BLaER1 (cell line): ENCODE measurements around the gene ZNF778.
"Not testable (repeated sequence)": the region's sequence is repeated elsewhere in the genome, so short reads cannot be mapped to it uniquely, and the experiment has no call there.

Experiments used
- H3K27ac ChIP-seq: shearing (Covaris generic); formaldehyde crosslinking; 2 replicates; pipeline ENCODE4 v1.8.1; 2022
- H3K27me3 ChIP-seq: shearing (Covaris generic); formaldehyde crosslinking; 2 replicates; pipeline ENCODE4 v1.8.1; 2022
- H3K36me3 ChIP-seq: shearing (Covaris generic); formaldehyde crosslinking; 2 replicates; pipeline ENCODE4 v1.8.1; 2022
- H3K4me1 ChIP-seq: shearing (Covaris generic); formaldehyde crosslinking; 2 replicates; pipeline ENCODE4 v1.8.1; 2022
- H3K4me2 ChIP-seq: shearing (Covaris generic); formaldehyde crosslinking; 2 replicates; pipeline ENCODE4 v1.8.1; 2022
- H3K4me3 ChIP-seq: shearing (Covaris generic); formaldehyde crosslinking; 2 replicates; pipeline ENCODE4 v1.8.1; 2022
- H3K9ac ChIP-seq: shearing (Covaris generic); formaldehyde crosslinking; 2 replicates; pipeline ENCODE4 v1.8.1; 2022
- H3K9me3 ChIP-seq: shearing (Covaris generic); formaldehyde crosslinking; 2 replicates; pipeline ENCODE4 v1.8.1; 2022
- H4K20me1 ChIP-seq: shearing (Covaris generic); formaldehyde crosslinking; 2 replicates; pipeline ENCODE4 v1.8.1; 2022
- Cebpa-rat ChIP-seq: shearing (Covaris generic); IDR thresholded peaks from 2 replicates; pipeline ENCODE4 v1.8.1; 2022

Gene ZNF778

GRCh38 chr16:89233678-89234490 lies 16.4 kb downstream of the ZNF778 start:
- Histone ChIP-seq H4K20me1 (no peaks in the 10 kb centered on the region), H3K4me2 (no peak overlapping the region), H3K27me3 (no peaks in the 10 kb centered on the region), H3K27ac (no peak overlapping the region), H3K4me1 (no peaks in the 10 kb centered on the region), H3K4me3 (no peak overlapping the region), H3K9ac (no peak overlapping the region), H3K9me3 (peaks cover 28% of the 10 kb centered on the region), H3K36me3 (peaks cover 71% of the 10 kb centered on the region)
- no peak for TF ChIP-seq Cebpa-rat

DNA sequence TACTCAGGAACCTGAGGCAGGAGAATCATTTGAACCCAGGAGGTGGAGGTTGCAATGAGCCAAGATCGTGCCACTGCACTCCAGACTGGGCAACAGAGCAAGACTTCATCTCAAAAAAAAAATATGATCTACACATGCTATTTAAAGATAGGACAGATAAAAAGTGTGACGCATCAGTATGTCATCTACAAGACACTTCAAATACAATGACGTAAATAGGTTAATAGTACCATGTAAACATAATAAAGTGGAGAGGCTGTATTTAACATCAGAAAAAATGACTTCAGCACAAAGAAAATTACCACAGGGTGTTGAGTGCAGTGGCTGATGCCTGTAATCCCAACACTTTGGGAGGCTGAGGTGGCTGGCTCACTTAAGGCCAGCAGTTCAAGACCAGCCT lies 20.2 kb downstream of the ZNF778 start:
- H3K9me3 ChIP-seq: 0 out of 2 replicates have a peak, but pooled peaks cover 2% of the 10 kb centered on the region
- H3K36me3 ChIP-seq: peaks cover 33% of the 10 kb centered on the region
- peaks cover 24% of the 10 kb centered on the region for H3K4me1 ChIP-seq
- no peak overlapping the region for H3K9ac ChIP-seq
- no peaks in the 10 kb centered on the region for H3K27me3 ChIP-seq
- H4K20me1 ChIP-seq: no peaks in the 10 kb centered on the region
- TF ChIP-seq Cebpa-rat: no peak
- H3K4me3 ChIP-seq: no peak overlapping the region
- no peak overlapping the region for H3K27ac ChIP-seq
- no peak overlapping the region for H3K4me2 ChIP-seq

DNA sequence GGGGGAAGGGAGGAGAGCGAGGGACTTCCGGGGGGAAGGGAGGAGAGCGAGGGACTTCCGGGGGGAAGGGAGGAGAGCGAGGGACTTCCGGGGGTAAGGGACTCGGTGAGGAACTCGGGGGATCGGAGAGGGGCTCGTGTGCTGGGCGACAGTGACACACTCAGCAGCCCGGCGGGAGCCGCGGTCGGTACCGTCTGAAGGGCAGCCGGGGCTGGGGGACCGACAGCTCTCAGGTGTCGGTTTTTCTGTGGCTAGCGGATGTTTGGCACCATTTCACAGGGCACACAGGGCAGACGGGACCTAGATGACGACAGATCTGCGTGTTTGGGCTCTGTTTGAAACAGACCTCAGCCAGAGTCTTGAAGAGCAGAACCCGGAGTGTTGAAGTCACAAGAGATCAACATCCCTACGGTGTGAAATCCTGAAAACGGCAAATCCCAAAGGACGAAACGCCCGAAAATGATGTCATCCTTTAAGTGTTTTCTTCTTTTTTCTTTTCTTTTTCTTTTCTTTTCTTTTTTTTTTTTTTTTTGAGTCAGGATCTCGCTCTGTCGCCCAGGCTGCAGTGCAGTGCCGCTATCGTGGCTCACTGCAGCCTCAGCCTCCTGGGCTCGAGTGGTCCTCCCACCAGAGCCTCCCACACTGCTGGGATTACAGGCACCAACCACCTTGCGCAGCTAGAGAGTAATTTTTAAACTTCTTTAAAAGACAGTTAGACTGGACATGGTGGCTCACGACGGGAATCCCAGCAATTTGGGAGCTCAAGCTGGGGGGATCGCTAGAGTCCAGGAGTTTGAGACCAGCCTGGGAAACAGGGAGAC lies 23.9 kb downstream of the ZNF778 start:
- no peaks in the 10 kb centered on the region for H4K20me1 ChIP-seq
- peak overlapping the region; percentile 89 for H3K9ac ChIP-seq
- H3K9me3 ChIP-seq: no peaks in the 10 kb centered on the region
- peak overlapping the region; percentile 85 for H3K4me2 ChIP-seq
- no peak for TF ChIP-seq Cebpa-rat
- H3K27me3 ChIP-seq: no peaks in the 10 kb centered on the region
- peak overlapping the region; percentile 71 for H3K4me3 ChIP-seq
- peaks cover 37% of the 10 kb centered on the region for H3K4me1 ChIP-seq
- H3K27ac ChIP-seq: peak overlapping the region; percentile 95
- H3K36me3 ChIP-seq: no peaks in the 10 kb centered on the region

GRCh38 chr16:89242795-89243200 lies 25.3 kb downstream of the ZNF778 start:
- no peak overlapping the region for H3K4me3 ChIP-seq
- H3K9me3 ChIP-seq: no peaks in the 10 kb centered on the region
- no peaks in the 10 kb centered on the region for H4K20me1 ChIP-seq
- peaks cover 43% of the 10 kb centered on the region for H3K4me1 ChIP-seq
- no peak for TF ChIP-seq Cebpa-rat
- H3K27me3 ChIP-seq: no peaks in the 10 kb centered on the region
- no peak overlapping the region for H3K9ac ChIP-seq
- H3K36me3 ChIP-seq: no peaks in the 10 kb centered on the region
- H3K4me2 ChIP-seq: peak overlapping the region; percentile 52
- peak overlapping the region; percentile 52; the same call in 1 of the 2 replicates for H3K27ac ChIP-seq

- Histone ChIP-seq H3K9ac (no peak overlapping the region), H3K4me2 (peak overlapping the region; percentile 52; the same call in 1 of the 2 replicates), H4K20me1 (no peaks in the 10 kb centered on the region), H3K9me3 (peaks cover 7% of the 10 kb centered on the region), H3K36me3 (no peaks in the 10 kb centered on the region), H3K27ac (peak overlapping the region; percentile 52), H3K27me3 (no peaks in the 10 kb centered on the region), H3K4me1 (peaks cover 43% of the 10 kb centered on the region), H3K4me3 (no peak overlapping the region)
- no peak for TF ChIP-seq Cebpa-rat
Observed at GRCh38 chr16:89243664-89244063, 26.2 kb downstream of the ZNF778 start.

- peaks cover 13% of the 10 kb centered on the region for H3K9me3 ChIP-seq
- H3K36me3 ChIP-seq, H3K27ac ChIP-seq, H3K27me3 ChIP-seq, H3K4me2 ChIP-seq, H3K9ac ChIP-seq, H4K20me1 ChIP-seq, H3K4me3 ChIP-seq: not testable (repeated sequence)
- H3K4me1 ChIP-seq: peaks cover 43% of the 10 kb centered on the region
Observed at GRCh38 chr16:89244264-89244663, 26.8 kb downstream of the ZNF778 start.

DNA sequence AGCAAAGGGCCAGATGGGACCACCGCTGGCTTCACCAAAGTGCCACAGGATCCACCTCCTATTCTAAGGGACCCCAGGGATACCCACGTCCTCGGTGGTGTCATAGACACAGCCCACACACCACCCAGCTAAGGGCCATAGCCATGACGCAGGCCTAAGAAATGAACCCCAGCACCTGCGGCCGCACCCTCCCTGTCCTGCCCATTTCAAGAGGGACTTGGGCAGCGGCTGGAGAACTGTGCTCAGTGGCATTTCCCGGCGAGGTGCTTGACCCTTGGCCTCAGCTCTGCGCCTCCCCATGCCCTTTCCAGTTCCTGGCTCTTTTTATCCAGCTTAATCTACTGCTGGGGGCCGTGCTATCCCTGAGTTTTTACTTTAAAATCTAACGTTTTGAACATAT lies 27.3 kb downstream of the ZNF778 start:
- no peak overlapping the region for H3K9ac ChIP-seq
- no peak for TF ChIP-seq Cebpa-rat
- H3K9me3 ChIP-seq: peaks cover 18% of the 10 kb centered on the region
- no peaks in the 10 kb centered on the region for H3K36me3 ChIP-seq
- H3K4me3 ChIP-seq: no peak overlapping the region
- no peaks in the 10 kb centered on the region for H4K20me1 ChIP-seq
- H3K4me1 ChIP-seq: peaks cover 41% of the 10 kb centered on the region
- H3K27ac ChIP-seq: no peak overlapping the region
- H3K27me3 ChIP-seq: no peaks in the 10 kb centered on the region
- H3K4me2 ChIP-seq: no peak overlapping the region

DNA sequence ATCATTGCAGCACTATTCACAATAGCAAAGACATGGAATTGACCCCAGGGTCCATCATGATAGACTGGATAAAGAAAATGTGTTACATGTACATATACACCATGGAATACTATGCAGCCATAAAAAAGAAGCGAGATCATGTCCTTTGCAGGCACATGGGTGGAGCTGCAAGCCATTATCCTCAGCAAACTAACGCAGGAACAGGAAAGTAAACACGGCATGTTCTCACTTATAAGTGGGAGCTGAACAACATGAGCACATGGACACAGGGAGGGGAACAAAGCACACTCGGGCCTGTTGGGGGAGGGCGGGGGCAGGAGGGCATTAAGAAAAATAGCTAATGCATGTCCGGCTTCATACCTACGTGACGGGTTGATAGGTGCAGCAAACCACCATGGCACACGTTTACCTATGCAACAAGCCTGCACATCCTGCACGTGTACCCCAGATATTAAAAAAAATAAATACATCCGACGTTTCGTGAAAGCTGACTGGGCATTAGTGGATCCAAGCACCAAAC lies 28.9 kb downstream of the ZNF778 start:
- peak overlapping the region; percentile 67 for H3K4me3 ChIP-seq
- H3K27me3 ChIP-seq: no peaks in the 10 kb centered on the region
- H3K36me3 ChIP-seq: no peaks in the 10 kb centered on the region
- H3K4me2 ChIP-seq: peak overlapping the region; percentile 83
- H3K27ac ChIP-seq: 0 out of 2 replicates have a peak overlapping the region, but pooled peaks have one; percentile 53
- no peaks in the 10 kb centered on the region for H4K20me1 ChIP-seq
- peak overlapping the region; percentile 65 for H3K9ac ChIP-seq
- TF ChIP-seq Cebpa-rat: no peak
- H3K4me1 ChIP-seq: peaks cover 32% of the 10 kb centered on the region
- H3K9me3 ChIP-seq: peaks cover 30% of the 10 kb centered on the region

DNA sequence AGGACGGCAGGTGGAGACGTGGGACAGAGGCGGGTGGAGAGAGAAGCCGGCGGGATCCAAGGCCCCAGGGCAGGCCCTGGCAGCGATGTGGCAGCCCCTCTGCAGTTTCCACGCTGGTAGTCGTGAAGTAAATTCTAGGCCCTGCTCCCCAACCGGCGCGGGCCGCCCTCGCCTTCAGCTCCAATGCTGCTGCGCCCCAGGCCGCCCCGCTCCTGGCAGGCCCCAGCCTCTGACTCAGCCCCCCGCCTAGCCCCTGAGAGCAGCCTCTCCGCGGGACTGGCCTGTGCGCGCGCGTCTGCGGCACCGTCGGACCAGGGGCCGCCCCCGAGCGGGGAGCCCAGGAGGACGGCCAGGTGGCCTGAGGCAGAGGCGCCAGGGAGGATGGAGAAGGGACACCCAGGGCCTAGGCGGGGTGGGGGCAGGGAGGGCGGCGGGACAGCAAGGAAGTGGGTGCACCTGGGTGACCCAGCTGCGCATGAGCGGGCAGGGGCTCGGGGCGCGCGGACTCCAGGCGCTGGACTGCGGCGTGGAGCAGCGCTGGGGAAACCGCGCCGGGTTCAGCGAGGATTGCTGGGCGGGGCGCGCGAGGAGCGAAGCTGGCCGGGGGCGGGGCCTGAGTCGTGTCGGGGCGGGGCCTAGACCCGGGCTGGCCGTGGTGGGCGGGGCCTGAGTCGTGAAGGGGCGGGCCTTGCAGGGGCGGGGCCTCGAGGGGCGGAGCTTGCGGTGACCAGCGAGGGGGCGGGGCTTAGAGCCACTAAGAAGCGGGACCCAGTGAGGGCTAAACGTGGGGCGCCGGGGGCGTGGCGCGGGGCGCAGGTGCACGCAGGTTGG lies 29.6 kb downstream of the ZNF778 start:
- peak overlapping the region; percentile 67 for H3K4me3 ChIP-seq
- H3K27me3 ChIP-seq: no peaks in the 10 kb centered on the region
- peak overlapping the region; percentile 83 for H3K4me2 ChIP-seq
- H3K36me3 ChIP-seq: no peaks in the 10 kb centered on the region
- peaks cover 30% of the 10 kb centered on the region for H3K9me3 ChIP-seq
- no peaks in the 10 kb centered on the region for H4K20me1 ChIP-seq
- H3K9ac ChIP-seq: peak overlapping the region; percentile 65
- H3K27ac ChIP-seq: 0 out of 2 replicates have a peak overlapping the region, but pooled peaks have one; percentile 53
- peaks cover 25% of the 10 kb centered on the region for H3K4me1 ChIP-seq
- no peak for TF ChIP-seq Cebpa-rat

DNA sequence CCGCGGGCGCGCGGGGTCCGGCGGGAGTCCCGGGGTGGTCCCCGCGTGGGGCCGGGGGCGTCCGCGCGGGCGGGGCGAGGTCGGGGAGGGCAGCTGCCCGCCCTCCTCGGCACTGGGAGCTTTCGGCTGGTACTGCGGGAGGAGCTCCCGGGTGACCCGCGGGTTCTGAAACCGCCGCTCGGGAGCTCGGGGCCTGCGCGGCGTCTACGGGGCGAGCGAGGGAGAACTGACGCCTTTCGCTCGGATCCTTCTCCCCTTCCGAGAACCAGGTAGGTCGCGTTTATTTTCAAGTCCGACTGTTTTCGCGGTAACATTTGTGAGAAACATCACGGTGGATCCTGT lies 30.2 kb downstream of the ZNF778 start:
- Histone ChIP-seq H3K4me1 (peaks cover 19% of the 10 kb centered on the region), H3K4me2 (peak overlapping the region; percentile 75), H3K9me3 (peaks cover 30% of the 10 kb centered on the region), H3K4me3 (peak overlapping the region; percentile 67), H3K9ac (peak overlapping the region; percentile 41; the same call in 1 of the 2 replicates)
- not testable (repeated sequence) for H3K36me3 ChIP-seq, H4K20me1 ChIP-seq, H3K27ac ChIP-seq, H3K27me3 ChIP-seq
